Neuron (in vitro differentiated cells): ENCODE measurements around the gene CPNE4.

ENCODE experiments used
- H2AFZ ChIP-seq: one replicate; pipeline ENCODE4 v1.6.1; 2013; ENCODE audit warnings: low read depth, mild to moderate bottlenecking, inconsistent platforms, low read length, moderate library complexity
- H3K27me3 ChIP-seq: one replicate; pipeline ENCODE4 v1.6.1; 2013; ENCODE audit warnings: low read length; ENCODE audit not compliant: insufficient read depth
- H3K36me3 ChIP-seq: one replicate; pipeline ENCODE4 v1.6.1; 2013; ENCODE audit warnings: low read length; ENCODE audit not compliant: insufficient read depth
- H3K4me1 ChIP-seq: one replicate; pipeline ENCODE4 v1.6.1; 2013; ENCODE audit warnings: low read length; ENCODE audit not compliant: insufficient read depth
- H3K4me3 ChIP-seq: 2 replicates; pipeline ENCODE4 v1.5.1; 2013; ENCODE audit warnings: mild to moderate bottlenecking, low read length, moderate library complexity
- H3K9me3 ChIP-seq: one replicate; pipeline ENCODE4 v1.6.1; 2013; ENCODE audit warnings: low read length

CPNE4 gene

GRCh38 chr3:131749826-131750225 lies 285.0 kb downstream of the CPNE4 start:
- Histone ChIP-seq H3K9me3 (no peaks in the 10 kb centered on the region), H3K36me3 (no peaks in the 10 kb centered on the region), H3K4me1 (no peaks in the 10 kb centered on the region), H3K4me3 (no peak overlapping the region), H3K27me3 (no peaks in the 10 kb centered on the region), H2AFZ (no peak overlapping the region)

DNA sequence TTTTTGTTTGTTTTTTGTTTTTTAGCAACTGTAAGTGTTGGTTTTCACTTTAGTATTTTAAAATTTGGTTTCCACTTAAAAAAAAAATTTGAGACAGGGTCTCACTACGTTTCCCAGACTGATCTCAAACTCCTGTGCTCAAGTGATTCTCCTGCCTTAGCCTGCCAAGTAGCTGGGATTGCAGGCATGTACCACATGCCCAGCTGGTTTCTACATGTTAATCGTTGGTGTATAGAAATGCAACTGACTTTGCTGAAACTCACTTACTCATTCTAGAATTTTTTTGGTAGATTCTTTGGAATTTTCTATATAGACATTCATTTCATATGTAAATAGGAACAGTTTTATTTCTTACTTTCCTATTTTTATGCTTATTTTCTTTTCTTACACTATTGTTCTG lies 287.3 kb downstream of the CPNE4 start:
- Histone ChIP-seq H3K4me1 (no peaks in the 10 kb centered on the region), H3K36me3 (no peaks in the 10 kb centered on the region), H3K27me3 (no peaks in the 10 kb centered on the region), H3K4me3 (no peak overlapping the region), H2AFZ (no peak overlapping the region), H3K9me3 (no peaks in the 10 kb centered on the region)

DNA sequence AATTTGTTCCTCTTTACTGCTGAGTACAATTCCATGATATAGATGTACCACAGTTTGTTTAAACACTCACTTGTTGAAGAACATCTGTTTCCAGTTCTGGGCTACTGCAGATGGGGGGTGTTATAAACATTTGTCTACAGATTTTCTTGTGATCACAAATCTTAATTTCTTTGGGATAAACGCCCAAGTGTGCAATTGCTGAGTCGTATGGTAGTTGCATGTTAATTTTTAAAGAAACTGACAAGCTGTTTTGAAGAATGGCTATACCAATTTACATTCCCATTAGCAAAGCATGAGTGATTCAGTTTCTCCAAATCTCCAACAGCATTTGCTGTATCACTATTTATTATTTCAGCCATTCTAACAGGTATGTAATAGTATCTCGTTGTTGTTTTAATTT lies 290.0 kb downstream of the CPNE4 start:
- no peak overlapping the region for H3K4me3 ChIP-seq
- no peaks in the 10 kb centered on the region for H3K36me3 ChIP-seq
- H3K27me3 ChIP-seq, result no peaks in the 10 kb centered on the region
- H2AFZ ChIP-seq, result no peak overlapping the region
- H3K4me1 ChIP-seq, result no peaks in the 10 kb centered on the region
- H3K9me3 ChIP-seq, result no peaks in the 10 kb centered on the region

GRCh38 chr3:131743126-131743525 lies 291.7 kb downstream of the CPNE4 start:
- no peaks in the 10 kb centered on the region for H3K9me3 ChIP-seq
- no peak overlapping the region for H2AFZ ChIP-seq
- no peaks in the 10 kb centered on the region for H3K27me3 ChIP-seq
- H3K4me3 ChIP-seq, result no peak overlapping the region
- H3K36me3 ChIP-seq, result no peaks in the 10 kb centered on the region
- no peaks in the 10 kb centered on the region for H3K4me1 ChIP-seq

GRCh38 chr3:131739211-131739610 lies 295.6 kb downstream of the CPNE4 start:
- no peaks in the 10 kb centered on the region for H3K27me3 ChIP-seq
- H3K9me3 ChIP-seq, result no peaks in the 10 kb centered on the region
- no peak overlapping the region for H2AFZ ChIP-seq
- H3K4me3 ChIP-seq, result no peak overlapping the region
- no peaks in the 10 kb centered on the region for H3K36me3 ChIP-seq
- H3K4me1 ChIP-seq, result no peaks in the 10 kb centered on the region

GRCh38 chr3:131738095-131738494 lies 296.7 kb downstream of the CPNE4 start:
- Histone ChIP-seq H3K4me1 (no peaks in the 10 kb centered on the region), H3K36me3 (no peaks in the 10 kb centered on the region)

GRCh38 chr3:131735544-131735943 lies 299.3 kb downstream of the CPNE4 start:
- H3K4me3 ChIP-seq, result no peak overlapping the region
- H3K36me3 ChIP-seq, result no peaks in the 10 kb centered on the region
- H2AFZ ChIP-seq, result no peak overlapping the region
- H3K27me3 ChIP-seq, result no peaks in the 10 kb centered on the region
- H3K4me1 ChIP-seq, result no peaks in the 10 kb centered on the region
- H3K9me3 ChIP-seq, result no peaks in the 10 kb centered on the region

More at GRCh38 chr3:131738095-131738494, 296.7 kb downstream of the CPNE4 start:
- H3K27me3 ChIP-seq, result no peaks in the 10 kb centered on the region
- H3K9me3 ChIP-seq, result no peaks in the 10 kb centered on the region
- H3K4me3 ChIP-seq, result no peak overlapping the region
- no peak overlapping the region for H2AFZ ChIP-seq

DNA sequence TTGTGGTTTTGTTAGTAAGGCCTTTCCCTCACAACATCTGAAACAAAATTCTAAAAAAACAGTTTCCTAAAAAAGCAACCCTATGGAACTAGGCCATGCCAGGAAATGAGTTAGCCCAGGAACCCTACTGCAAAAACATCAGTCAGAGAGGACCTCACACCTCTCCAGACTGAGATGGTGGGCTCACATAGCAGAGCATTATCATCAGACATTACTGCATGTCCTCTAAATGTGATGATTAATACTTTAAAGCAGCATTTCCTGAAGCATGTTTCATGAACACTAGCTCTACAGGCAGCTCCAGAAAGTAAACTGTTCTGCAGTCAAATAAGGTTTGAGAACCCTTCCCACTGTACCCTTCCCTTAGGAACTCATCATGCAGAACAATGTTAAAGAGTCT lies 299.7 kb downstream of the CPNE4 start:
- Histone ChIP-seq H3K9me3 (no peaks in the 10 kb centered on the region), H3K27me3 (no peaks in the 10 kb centered on the region), H3K36me3 (no peaks in the 10 kb centered on the region), H3K4me3 (no peak overlapping the region), H2AFZ (no peak overlapping the region), H3K4me1 (no peaks in the 10 kb centered on the region)

- no peaks in the 10 kb centered on the region for H3K36me3 ChIP-seq
- H3K27me3 ChIP-seq, result no peaks in the 10 kb centered on the region
- H2AFZ ChIP-seq, result no peak overlapping the region
- H3K4me3 ChIP-seq, result no peak overlapping the region
- no peaks in the 10 kb centered on the region for H3K4me1 ChIP-seq
- H3K9me3 ChIP-seq, result no peaks in the 10 kb centered on the region
Observed at GRCh38 chr3:131733086-131733841, 301.6 kb downstream of the CPNE4 start.

- no peaks in the 10 kb centered on the region for H3K27me3 ChIP-seq
- no peaks in the 10 kb centered on the region for H3K9me3 ChIP-seq
- H2AFZ ChIP-seq, result no peak overlapping the region
- no peak overlapping the region for H3K4me3 ChIP-seq
- H3K4me1 ChIP-seq, result no peaks in the 10 kb centered on the region
- H3K36me3 ChIP-seq, result no peaks in the 10 kb centered on the region
Observed at GRCh38 chr3:131731709-131732108, 303.1 kb downstream of the CPNE4 start.

DNA sequence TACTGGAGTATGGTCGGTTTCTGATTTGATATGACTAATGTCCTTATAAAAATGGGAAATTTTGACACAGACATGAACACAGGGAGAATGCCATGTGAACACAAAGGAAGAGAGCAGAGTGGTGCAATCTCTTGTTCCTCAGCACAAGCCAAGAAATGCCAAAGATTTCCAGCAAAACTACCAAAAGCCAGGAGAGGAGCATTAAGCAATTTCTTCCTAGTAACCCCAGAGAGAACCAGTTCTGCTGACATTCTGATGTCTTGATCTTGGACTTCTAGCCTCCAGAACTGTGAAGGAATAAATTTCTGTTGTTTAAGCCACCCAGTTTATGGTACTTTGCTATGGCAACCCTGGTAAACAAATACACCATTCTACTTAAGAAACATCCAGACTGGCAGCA lies 304.2 kb downstream of the CPNE4 start:
- Histone ChIP-seq H3K4me1 (no peaks in the 10 kb centered on the region), H3K4me3 (no peak overlapping the region), H3K27me3 (no peaks in the 10 kb centered on the region), H2AFZ (no peak overlapping the region), H3K9me3 (no peaks in the 10 kb centered on the region), H3K36me3 (no peaks in the 10 kb centered on the region)

DNA sequence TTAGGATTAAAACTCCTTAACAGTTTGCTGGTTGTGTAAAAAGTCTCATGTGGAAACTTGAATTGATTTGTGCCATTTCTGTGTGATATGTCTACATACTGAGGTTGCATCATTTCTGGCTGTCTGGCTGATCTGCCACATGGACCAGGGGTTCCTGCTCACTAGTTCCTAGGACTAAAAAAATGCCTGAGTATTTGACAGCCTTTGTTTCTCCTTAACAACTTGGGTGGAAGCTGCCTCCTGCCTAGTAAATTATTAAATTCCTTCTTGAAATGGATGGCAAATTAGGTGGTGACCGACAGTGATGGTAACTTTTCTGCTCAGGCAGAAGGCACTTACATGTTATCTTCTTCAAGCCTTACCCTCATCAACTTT lies 305.2 kb downstream of the CPNE4 start:
- no peak overlapping the region for H3K4me3 ChIP-seq
- no peaks in the 10 kb centered on the region for H3K4me1 ChIP-seq
- no peaks in the 10 kb centered on the region for H3K36me3 ChIP-seq
- no peaks in the 10 kb centered on the region for H3K27me3 ChIP-seq
- no peaks in the 10 kb centered on the region for H3K9me3 ChIP-seq
- H2AFZ ChIP-seq, result no peak overlapping the region

DNA sequence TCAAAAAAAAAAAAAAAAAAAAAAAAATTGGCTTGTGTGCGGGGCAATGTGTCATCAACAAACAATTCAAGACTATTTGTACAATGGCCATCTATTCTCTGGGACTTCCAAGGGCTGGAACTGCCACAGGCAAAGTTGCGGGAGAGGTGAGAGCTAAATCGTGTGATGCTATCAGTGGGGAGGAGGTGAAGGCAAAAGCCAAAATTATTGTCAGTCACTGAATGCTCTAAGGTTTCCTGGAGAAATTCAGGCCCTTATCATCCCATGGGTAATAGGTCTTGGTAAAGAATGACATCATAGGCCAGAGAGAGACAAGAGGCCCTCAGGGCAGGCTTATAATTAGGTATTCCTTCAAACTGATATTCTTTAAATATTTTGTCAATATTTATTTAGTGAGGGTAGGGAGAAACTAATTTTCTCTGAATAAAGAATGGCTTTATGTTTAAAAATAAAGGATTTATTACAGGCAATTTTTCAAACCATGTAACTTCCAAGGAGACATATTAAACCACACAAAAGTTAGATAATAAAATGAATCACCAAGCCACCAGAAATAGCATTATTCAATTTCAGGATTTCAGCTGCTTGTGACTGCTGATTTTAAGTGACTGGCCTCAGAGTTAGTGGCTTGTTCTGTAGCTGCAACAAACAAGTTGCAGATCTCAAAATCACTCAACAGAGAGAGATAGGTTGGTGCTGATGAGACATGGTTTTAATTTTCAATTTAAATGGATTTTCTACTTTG lies 305.7 kb downstream of the CPNE4 start:
- no peaks in the 10 kb centered on the region for H3K9me3 ChIP-seq
- H3K36me3 ChIP-seq, result no peaks in the 10 kb centered on the region
- no peak overlapping the region for H3K4me3 ChIP-seq
- no peak overlapping the region for H2AFZ ChIP-seq
- H3K4me1 ChIP-seq, result no peaks in the 10 kb centered on the region
- no peaks in the 10 kb centered on the region for H3K27me3 ChIP-seq
